Measurements from ENCODE around the gene SDK1. TPM values are rescaled to one million over a fixed set of nuclear protein-coding genes. Genes with fewer than 3 reads are reported as not detected.

Gene SDK1
- total RNA-seq, 2 donors from 2014 or later, result 1.3 to 2.6 TPM

- TF ChIP-seq CTCF (IDR thresholded peaks at IDR 0.05), result no peak
- H3K36me3 ChIP-seq, result no peaks in the 10 kb centered on the region
- H3K27ac ChIP-seq, result no peak overlapping the region
- no peaks in the 10 kb centered on the region for H3K27me3 ChIP-seq
- H3K4me3 ChIP-seq, result no peak overlapping the region
- intact Hi-C loops (cut with DNase I), result no loop called here
- H3K4me1 ChIP-seq, result no peaks in the 10 kb centered on the region
- DNase-seq, result no peak
- no peaks in the 10 kb centered on the region for H3K9me3 ChIP-seq
- no peak overlapping the region for H3K9ac ChIP-seq (ENCODE audit: low read depth in 2 of 2, low read length in 2 of 2)
These were observed 479.5 kb downstream of the SDK1 start for GRCh38 chr7:3780525-3780924.

GRCh38 chr7:3781607-3782006, 480.6 kb downstream of the SDK1 start:
- Histone ChIP-seq H3K36me3 (no peaks in the 10 kb centered on the region), H3K4me1 (no peaks in the 10 kb centered on the region), H3K27ac (no peak overlapping the region), H3K4me3 (no peak overlapping the region), H3K9me3 (no peaks in the 10 kb centered on the region), H3K27me3 (no peaks in the 10 kb centered on the region), H3K9ac (ENCODE audit: low read depth in 2 of 2, low read length in 2 of 2) (no peak overlapping the region)
- DNase-seq, result no peak
- intact Hi-C loops (cut with DNase I), result no loop called here
- TF ChIP-seq CTCF (IDR thresholded peaks at IDR 0.05), result no peak

GRCh38 chr7:3787717-3788264, 486.7 kb downstream of the SDK1 start:
- Histone ChIP-seq H3K4me3 (no peak overlapping the region), H3K36me3 (no peaks in the 10 kb centered on the region), H3K4me1 (no peaks in the 10 kb centered on the region), H3K27ac (no peak overlapping the region), H3K9ac (ENCODE audit: low read depth in 2 of 2, low read length in 2 of 2) (no peak overlapping the region), H3K9me3 (no peaks in the 10 kb centered on the region), H3K27me3 (no peaks in the 10 kb centered on the region)
- intact Hi-C loops (cut with DNase I), result no loop called here
- no peak for DNase-seq
- TF ChIP-seq CTCF (IDR thresholded peaks at IDR 0.05), result no peak

GRCh38 chr7:3790803-3791202, 489.8 kb downstream of the SDK1 start:
- no peak for TF ChIP-seq CTCF (IDR thresholded peaks at IDR 0.05)
- intact Hi-C loops (cut with DNase I), result no loop called here
- no peaks in the 10 kb centered on the region for H3K36me3 ChIP-seq

GRCh38 chr7:3791327-3791726, 490.3 kb downstream of the SDK1 start:
- intact Hi-C loops (cut with DNase I), result no loop called here
- H3K9ac ChIP-seq (ENCODE audit: low read depth in 2 of 2, low read length in 2 of 2), result no peak overlapping the region
- no peak overlapping the region for H3K27ac ChIP-seq
- DNase-seq, result no peak
- H3K4me3 ChIP-seq, result no peak overlapping the region
- H3K4me1 ChIP-seq, result no peaks in the 10 kb centered on the region
- no peak for TF ChIP-seq CTCF (IDR thresholded peaks at IDR 0.05)
- no peaks in the 10 kb centered on the region for H3K9me3 ChIP-seq
- no peaks in the 10 kb centered on the region for H3K27me3 ChIP-seq
- H3K36me3 ChIP-seq, result no peaks in the 10 kb centered on the region

More at GRCh38 chr7:3790803-3791202, 489.8 kb downstream of the SDK1 start:
- Histone ChIP-seq H3K4me3 (no peak overlapping the region), H3K9me3 (no peaks in the 10 kb centered on the region), H3K27ac (no peak overlapping the region), H3K4me1 (no peaks in the 10 kb centered on the region), H3K9ac (ENCODE audit: low read depth in 2 of 2, low read length in 2 of 2) (no peak overlapping the region), H3K27me3 (no peaks in the 10 kb centered on the region)
- no peak for DNase-seq

Measured in colonic mucosa (tissue), 4 donors.